HK-2 (cell line): Measurements from ENCODE around the gene FIBCD1.

Experiments used
- DNase-seq: peaks from one replicate; pipeline ENCODE4 v3.0.0-alpha.2; 2018; ENCODE audit not compliant: unreplicated experiment

FIBCD1 gene

DNA sequence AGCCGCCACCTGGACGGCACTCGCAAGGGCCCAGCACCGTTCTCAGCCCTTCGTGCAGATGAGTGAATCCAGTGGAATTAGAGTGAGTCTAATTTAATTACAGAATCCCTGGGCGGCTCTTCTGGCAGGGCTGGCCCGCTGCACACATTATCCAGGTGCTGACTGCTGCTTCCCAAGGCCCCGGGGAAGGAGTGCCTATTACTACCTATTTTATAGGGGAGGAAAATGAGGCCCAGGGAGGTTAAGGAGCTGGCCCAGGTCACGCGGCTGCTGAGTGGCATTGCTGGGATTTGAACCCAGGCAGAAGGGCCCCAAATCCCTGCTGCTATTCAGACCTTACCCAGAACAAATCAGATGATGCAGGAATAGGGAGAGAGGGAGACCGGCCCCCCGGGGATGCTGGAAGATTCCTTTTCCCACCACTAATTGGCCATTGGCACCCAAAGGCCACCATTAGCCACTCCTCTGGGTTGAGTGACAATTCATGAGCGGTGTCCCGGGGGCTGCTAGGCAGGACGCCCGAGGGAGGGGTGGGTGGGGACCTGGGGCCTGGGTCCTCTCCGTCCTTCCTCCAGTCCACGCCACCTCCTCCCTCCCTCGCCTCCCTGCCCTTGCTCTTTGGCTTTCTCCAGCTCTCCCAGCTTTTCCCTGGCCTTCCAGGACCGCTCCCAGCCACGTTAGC lies 32.2 kb downstream of the FIBCD1 start:
- DNase-seq: no peak

DNA sequence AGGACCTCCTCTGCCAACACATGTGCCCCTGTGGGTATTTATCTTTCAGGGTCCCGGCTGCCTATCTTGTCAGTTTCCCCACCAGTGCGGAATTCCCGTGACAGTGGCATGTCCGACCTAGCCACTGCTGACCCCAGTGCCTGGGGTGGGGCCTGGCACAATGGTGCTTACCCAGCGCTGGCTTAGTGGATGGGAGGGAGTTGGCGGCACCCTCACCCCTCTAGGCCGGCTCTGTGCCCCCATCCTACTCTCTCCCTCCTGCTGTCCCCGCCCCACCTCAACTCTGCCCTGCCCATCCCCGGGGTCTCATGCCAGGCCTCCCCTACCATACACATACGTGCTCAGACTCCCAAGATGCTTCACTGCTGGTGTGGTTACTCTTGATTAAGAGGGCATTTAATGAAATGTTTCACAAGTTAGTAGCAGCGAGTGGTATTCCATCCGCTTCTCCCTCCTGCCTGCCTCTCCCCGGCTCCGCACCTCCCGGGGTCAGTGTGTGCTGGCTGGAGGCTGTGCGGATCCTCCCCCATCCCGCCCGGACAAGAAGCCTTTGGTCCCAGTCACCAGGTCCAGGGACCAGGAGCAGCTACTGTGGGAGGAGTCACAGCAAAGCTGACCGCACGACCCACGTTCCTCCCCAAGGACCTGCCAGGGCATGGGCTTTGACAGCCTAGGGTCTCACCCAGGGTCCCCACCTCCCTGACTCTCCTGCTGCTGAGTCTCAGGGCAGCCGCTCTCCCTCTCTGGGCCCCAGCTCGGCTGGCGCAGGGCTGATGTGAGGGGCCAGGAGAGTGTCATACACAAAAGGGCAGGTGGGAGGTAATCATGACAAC lies 32.9 kb downstream of the FIBCD1 start:
- DNase-seq: no peak

DNA sequence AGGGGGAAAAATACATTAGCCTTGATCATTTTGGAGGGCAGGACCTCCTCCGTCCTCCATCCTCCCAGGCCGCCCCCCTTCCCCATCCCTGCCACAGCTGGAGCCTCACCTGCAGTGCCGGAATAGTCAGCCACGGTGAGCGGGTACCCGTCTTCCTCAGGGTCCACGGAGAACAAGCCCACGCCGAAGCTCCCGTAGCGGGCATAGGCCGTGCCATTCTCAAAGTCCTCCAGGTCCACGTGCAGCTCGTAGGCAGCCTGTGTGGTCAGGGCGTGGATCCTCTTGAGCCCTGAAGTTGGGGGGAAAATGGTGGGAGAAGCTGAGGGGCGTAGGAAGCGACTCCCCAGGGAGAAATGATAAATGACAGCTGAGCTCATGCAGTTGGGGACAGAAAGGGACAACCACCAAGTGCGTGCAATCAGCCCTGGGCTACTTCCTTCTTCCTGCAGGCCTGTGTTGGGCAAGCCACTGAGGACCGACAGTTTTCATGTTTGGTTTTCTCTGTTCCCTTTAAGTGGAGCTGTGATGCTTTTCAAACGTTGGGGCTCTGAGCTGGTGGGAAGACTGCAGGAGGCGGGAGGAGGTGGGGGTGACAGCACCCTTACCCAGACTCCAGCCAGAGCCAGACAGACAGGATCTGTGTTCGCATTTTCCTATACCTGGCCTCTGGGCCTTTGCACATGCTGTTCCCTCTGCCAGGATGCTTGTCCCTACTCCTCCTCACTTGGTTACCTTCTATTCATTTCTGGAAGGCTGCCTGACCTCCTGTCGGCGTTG lies 33.7 kb downstream of the FIBCD1 start:
- no peak for DNase-seq

DNA sequence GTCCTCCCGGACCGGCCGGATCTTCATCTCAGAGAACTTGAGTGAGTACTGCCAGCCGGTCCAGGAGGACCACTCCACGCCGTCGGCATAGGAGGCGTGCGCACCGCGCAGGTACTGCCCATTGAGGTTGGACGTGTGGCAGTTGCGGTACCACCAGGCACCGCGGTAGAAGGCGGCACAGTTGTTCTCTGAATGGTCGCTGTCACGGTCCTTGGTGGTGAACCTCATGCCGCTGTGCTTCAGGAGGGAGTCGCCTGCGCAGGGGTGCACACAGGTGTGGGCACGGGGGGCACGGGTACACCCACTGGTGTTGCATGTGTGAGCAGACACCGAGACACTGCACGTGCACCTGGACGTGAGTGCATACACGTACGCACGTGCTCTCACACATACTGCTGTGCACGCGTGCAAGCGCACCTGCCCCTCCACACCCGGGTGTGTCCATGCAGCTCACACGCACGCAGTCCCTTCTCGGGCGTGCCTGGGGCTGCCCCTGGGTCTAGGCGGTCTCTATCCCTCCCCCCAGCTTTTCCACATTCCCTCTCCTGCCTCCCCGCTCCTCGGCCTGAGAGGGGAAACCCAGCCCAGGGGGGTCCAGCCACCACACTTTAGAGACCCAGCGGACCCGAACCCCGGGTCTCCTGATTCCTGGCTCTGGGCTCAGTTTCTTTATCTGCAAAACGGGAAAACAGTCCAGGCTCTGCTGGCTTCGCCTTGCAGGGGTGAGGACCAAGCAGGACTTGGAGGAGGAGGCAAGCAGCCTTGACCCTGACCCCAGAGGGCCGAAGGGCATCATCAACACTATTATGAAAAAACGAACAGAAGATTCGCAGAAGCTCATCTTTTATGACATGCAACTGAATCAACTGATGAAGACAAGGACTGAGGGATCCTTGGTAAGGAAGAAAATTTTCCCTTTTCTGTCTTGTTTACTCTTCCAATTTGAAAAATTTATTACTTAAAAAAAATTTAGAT lies 34.7 kb downstream of the FIBCD1 start:
- no peak for DNase-seq

DNA sequence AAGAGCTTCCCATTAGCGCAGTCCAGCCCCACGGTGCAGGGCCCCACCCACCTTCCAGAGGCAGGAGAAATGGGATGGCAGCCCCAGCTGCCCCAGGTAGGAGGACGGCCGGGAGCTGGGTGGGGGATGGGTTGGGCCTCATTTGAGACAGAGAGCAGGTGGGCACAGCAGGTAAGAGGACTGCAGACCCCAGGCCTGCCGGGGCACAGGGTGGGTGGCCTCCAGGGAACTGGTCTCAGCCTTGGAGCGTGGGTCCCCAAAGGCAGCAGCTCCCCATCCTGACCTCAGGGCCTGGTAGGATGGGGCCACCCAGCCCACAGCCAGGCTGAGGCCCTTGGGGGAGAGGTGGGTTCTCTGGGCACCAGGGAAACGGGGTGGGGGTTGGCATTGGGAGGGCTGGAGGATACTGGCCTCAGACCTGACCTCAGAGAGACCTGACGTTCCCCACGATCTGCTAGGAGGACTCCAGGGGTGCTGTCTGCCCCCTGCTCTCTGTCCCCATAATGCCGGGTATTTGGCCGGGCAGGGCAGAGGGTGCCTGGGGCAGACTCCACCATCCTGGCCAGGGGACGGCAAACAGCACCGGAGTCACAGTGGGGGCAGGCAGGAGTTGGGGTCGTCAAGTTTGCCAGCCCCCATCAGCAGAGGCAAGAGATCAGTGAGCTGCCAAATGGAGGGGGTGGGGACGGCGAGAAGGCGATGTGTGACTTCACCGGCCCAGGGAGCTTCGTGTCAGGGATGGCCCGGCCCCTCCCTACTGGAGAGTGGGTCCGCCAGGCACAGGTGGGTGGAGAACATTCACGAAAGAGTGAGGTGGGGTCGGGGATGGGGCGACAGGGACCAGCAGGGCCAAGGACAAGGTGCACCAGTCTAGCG lies 35.6 kb downstream of the FIBCD1 start:
- no peak for DNase-seq

DNA sequence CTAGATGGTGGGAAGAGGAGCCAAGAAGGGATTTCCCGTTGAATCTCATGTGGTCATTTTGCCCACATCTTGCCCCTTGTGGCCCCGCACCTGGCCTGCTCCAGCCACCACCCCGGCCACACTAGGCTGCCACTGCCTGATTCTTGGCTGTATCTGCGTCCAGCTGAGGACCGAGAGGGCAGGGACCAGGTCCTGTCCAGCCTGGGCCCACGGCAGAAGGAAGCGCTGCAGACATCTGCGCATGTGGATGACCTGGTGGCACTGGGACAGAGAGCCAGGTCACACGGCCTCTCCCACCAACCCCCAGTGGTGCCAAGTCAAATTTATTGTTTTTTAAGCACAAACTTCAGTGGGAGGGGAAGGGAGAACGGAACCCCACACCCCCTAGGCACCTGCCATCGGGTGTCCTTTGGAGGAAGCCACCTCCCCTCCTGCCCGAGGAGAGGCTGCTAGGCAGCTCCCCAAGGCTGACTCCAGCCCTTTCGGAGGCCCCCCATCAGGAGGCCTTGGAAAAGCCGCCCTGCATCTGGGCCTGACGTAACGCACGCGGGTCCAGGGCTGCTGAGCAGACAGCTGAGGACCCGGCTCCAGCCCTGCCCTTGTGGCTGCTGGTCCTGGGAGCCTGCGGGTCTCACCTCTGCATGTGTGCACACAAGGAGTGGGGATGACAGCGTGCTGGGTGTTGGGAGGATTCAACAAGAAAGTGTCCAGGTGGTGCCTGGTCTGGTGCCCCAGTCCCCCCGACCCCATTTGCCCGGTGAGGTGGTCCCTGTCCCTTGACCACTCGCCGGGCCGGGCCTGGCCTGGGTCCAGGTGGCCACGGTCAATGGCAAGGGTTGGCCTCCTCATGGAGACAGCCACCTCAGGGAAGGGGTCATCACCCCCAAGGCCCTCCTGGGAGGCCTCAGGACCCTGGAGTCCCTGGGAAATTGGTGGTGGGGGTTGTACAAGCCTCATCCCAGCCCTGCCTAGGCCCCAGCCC lies 36.6 kb downstream of the FIBCD1 start:
- DNase-seq: no peak

DNA sequence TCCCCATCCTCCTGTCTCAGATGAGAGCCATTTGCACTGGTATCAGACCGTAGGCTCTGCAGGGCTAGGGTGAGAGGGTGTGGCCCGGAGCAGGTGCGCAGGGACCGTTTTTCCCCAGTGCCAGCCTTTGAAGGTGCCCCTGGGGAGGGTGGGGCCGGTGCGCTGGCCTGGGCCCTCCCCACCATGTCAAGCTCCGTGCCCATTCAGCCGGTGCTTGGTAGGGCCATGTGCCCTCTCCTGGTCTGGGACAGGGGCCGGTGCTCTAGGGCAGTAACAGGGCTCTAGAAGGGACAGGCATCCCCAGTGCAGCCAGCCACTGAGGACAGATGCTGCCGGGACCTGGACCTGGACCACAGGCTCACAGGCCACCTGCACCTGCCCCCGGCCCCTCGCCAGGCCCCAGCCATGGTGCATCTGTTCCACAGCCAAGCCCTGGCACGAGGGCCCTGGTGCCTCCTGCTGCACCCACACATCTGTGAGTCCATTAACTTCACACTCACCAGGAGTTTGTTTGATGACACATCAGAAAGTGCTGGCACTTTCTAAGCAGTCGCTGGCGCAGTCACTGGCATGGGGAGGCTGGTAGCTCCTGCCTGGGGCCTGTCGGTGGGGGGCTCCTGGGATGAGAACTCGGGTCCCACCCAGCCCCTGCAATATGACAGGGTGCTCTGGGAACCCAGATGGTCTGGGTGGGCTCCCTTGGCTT lies 37.4 kb downstream of the FIBCD1 start:
- no peak for DNase-seq

DNA sequence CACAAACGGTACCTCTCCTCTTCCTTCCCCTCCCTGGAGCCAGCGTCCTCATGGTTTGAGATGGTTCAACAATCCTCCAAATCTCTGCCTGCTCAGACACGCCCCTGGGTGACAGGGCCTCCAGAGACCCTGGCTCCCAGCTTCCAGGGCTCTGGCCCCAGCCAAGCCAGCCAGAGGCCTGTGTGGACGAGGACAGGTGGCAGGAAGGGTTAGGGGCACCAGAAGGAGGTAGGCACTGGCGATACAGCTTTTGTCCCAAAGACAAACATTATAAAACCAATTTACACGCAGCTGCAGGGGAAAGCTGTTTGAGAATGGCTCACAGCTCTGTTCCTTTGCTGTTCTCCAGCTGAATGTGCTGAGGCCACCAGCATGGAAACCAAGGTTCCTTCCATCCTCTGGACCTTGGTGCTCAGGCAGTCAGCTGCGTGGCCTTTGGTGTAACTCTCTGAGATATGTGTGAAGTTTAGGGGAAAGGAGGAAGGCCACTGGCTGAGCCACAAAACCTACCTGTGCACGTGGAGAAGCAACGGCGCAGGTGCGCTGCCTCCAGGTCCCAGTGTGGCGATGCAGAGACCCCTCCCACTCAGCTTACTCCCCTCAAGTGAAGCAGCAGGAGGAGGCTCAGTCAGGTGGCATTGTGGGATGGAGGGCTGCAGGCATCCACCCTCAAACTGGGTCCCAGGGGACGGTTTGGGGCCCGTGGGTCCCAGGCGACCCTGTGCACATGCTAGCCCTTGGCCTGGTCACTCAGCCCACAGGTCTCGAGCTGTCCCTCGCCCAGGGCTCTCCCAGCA lies 38.1 kb downstream of the FIBCD1 start:
- no peak for DNase-seq

DNA sequence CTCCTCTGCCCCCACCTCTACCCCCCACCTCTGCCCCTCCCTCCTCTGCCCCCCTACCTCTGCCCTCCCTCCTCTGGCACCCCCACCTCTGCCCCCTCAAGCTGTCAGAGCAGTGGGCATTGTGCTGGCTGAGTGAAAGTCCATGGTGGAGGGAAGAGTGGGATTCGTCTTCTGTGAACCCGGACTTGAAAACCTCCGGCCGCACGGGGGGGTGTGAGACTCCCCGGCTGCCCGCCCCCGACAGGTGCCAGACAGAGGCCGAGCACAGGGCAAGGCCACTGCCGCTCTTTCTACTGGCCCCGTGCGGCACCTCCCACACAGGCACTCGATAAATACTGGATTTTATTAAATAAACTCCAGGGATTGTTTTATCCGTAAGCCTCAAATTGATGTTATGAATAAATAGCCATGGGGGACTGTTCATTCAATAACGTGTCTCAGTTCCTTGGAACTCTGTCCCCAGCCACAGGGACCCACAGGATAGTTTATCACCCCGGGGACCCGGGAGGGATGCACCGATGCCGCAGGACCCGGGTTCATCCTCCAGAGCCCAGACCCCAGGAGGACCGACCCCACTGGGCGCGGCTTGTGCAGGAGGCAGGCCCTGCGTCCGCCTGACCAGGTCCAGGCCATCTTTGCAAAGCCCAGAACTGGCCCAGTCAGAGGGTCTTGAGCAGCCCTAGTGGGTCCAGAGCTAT lies 39.8 kb downstream of the FIBCD1 start:
- DNase-seq: no peak

DNA sequence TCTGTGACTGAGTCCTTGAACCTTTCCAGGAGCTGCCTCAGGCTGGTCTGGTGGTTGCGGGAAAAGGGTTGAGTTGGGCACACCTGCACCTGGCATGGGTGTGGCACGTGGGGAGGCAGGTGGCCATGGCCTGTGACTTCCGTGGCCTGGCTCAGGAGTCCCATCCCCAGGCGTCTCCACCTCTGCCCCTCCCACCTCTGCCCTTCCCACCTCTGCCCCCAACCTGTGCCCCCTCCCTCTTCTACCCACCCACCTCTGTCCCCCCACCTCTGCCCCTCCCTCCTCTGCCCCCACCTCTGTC lies 40.5 kb downstream of the FIBCD1 start:
- no peak for DNase-seq

DNA sequence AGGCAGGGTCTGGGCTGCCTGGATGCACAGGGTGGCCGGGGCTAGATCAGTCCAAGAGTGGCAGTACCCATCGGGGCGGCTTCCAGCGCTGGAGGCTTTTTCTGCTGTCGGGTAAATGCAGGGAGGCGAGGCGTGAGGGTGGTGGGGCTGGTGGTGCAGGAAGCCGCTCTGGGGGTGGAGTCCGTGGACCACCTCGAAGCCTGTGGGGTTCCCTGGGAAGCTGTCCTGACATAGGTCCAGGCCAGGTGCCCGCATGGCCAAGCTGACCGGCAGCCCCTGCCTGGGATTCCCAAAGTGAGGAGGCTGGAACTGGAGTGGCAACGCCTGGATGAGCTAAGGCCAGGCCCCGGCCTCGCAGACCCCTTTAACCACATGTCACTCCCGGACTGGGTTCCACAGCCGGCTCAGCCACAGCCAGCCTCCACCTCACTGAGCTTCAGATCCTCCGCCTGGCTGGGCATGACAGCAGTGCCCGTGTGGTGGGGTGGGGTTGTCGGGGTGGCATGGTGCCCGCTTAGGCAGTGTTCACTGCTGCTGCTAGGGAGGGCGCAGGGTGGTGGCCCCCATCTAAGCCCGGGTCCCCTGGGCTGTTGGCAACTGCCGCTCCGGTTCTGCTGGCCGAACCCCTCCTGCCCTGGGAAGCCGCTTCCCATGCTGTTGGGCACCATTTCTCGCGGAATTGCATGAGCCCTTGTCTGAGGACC lies 41.0 kb downstream of the FIBCD1 start:
- DNase-seq: no peak

DNA sequence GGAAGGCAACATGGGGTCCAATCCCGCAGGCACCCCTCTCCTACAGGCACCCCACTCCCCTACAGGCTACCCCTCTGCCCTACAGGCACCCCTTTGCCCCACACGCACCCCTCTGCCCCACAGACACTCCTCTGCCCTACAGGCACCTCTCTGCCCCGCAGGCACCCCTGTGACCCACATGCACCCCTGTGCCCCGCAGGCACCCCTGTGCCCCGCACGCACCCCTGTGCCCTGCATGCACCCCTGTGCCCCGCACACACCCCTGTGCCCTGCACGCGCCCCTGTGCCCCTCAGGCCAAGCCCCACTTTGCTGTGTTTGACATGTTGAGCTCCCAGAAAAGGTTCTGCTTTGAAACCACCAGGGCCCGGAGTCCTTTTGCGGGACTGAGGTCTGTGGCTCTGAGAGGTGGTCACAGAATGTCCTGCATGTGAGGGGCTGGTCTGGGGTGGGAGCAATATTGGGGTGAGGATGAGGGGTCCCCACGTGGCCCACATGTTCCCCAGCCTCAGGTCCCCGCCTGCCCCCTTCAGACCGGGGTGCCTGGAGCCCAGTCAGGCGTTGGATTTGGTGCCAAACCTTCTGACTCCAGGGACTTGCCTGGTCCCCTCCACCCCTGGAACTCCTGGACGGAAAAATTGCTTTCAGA lies 41.8 kb downstream of the FIBCD1 start:
- no peak for DNase-seq

DNA sequence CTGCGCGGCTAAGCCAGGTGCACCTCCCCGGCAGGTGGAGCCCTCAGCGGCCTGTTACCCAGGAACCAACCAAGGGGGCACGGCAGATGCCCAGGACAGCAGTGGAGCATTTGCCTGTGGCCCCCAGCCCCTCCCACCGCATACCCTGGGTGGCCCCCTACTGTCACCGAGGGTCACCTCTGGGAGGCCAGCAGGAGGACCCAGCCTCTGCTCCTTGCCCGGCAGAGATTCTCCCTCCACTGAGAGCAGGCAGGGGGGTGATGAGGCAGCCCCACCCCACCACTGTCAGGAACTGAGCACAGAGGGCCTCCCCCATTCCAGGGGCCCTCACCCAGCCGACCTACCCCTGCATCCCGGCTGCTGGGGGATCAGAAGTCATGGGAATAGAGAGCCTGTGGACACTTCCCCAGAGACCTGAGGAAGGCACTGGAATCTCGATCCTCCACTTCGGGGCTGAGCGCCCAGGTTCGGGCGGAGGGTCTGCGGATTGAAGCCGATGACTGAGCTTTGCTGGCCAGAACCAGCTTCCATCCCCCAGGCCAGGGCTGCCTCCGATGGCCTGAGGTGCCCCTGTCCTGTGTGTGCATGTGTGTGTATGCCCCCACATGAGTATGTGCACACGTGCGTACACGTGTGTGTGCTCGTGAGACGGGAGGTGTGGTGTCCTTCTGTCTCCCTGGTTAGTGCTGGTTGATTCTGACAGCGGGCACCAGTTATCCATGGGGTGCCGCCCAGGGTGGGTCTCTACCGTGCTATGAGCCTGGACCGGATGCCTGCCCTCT lies 42.6 kb downstream of the FIBCD1 start, which contains the start of gene QRFP:
Gene QRFP, minus strand, starts transcription at position 580 of the 782 bp plus-strand sequence. CDS start 2,974 bp downstream, outside the sequence.
- no peak for DNase-seq

DNA sequence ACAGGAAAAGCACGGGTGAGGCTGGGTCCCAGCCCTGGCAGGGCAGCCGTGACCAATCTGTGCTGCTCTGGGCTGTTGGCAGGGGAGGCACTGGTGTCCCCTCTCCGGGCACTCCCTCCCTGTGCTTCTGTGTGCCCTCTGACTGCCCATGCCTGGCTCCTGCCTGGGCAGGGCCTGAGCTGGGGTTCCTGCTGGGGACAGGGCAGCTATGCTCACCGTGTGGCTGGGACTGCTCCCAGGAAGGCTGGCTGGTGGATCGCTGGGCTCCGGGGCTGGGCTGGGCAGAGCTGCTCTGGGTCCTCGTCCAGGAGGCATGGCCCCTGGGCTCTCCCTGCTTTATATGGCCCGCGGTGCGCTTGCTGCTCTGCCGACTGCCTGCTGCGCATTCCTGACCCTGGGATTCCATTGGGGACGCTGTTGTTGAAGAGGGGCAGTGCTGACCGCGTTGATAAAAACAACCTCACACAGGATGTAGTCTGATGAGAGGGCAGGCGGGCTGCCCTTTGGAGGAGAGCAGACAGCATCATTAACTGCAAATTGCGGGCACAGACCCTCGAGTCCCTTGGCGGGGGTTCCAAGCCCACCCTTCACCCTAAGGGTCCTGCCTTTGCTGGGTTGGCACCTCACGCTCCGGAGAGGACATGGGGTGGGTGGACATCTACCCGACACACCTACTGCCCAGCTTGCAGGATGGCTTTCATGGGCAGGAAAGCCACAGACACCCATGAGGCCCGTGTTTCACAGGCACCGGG lies 43.4 kb downstream of the FIBCD1 start:
- no peak for DNase-seq
